GM21360 (cell line): ENCODE results near the gene FAM3A.
A peak's percentile ranks its signal among the peaks of the same experiment; 100 is the strongest.

Experiments
- ATAC-seq: cut with Tn5 transposase; IDR thresholded peaks from one replicate; pipeline ENCODE4 v1.9.1; 2021; ENCODE audit warnings: mild to moderate bottlenecking, moderate library complexity; ENCODE audit not compliant: unreplicated experiment

Gene FAM3A

GRCh38 chrX:154482786-154483185 is 33.2 kb downstream of the FAM3A start:
- ATAC-seq, result no peak

GRCh38 chrX:154481911-154482601 is 34.0 kb downstream of the FAM3A start:
- ATAC-seq, result no peak

GRCh38 chrX:154481195-154481594 is 34.8 kb downstream of the FAM3A start:
- no peak for ATAC-seq

GRCh38 chrX:154478728-154479622 is 37.1 kb downstream of the FAM3A start, which contains the start of gene LAGE3:
TSS of gene LAGE3 (minus strand) at chrX:154479281. CDS start at chrX:154478915, 366 bp downstream.
- peak; percentile 73 for ATAC-seq

GRCh38 chrX:154477891-154478477 is 38.0 kb downstream of the FAM3A start:
- no peak for ATAC-seq

- no peak for ATAC-seq
Measured at GRCh38 chrX:154476821-154477220, 39.2 kb downstream of the FAM3A start.

- ATAC-seq, result no peak
Measured at GRCh38 chrX:154473683-154474082, 42.3 kb downstream of the FAM3A start.

- no peak for ATAC-seq
Measured at GRCh38 chrX:154472685-154473632, 43.1 kb downstream of the FAM3A start.

GRCh38 chrX:154471839-154472684 is 44.0 kb downstream of the FAM3A start:
- ATAC-seq, result no peak

- ATAC-seq, result no peak
Measured at GRCh38 chrX:154470914-154471568, 45.0 kb downstream of the FAM3A start.

GRCh38 chrX:154470434-154470833 is 45.6 kb downstream of the FAM3A start:
- no peak for ATAC-seq

GRCh38 chrX:154469880-154470279 is 46.2 kb downstream of the FAM3A start:
- ATAC-seq, result no peak

- ATAC-seq, result no peak
Measured at GRCh38 chrX:154469114-154469513, 46.9 kb downstream of the FAM3A start.

- no peak for ATAC-seq
Measured at GRCh38 chrX:154468217-154468616, 47.8 kb downstream of the FAM3A start.

GRCh38 chrX:154467556-154467955 is 48.5 kb downstream of the FAM3A start:
- ATAC-seq, result no peak

GRCh38 chrX:154466907-154467306 is 49.1 kb downstream of the FAM3A start:
- ATAC-seq, result no peak

GRCh38 chrX:154466036-154466435 is 50.0 kb downstream of the FAM3A start:
- no peak for ATAC-seq

- no peak for ATAC-seq
Measured at GRCh38 chrX:154465601-154466000, 50.4 kb downstream of the FAM3A start.

- no peak for ATAC-seq
Measured at GRCh38 chrX:154464806-154465365, 51.1 kb downstream of the FAM3A start.
